ENCODE data around the gene FMN1.

- no peak for TF ChIP-seq CTCF (IDR thresholded peaks at IDR 0.05 in 8 of 11, conservative IDR thresholded peaks at IDR 0.05 in 3 of 11)
- no peak for TF ChIP-seq POLR2AphosphoS5 (IDR thresholded peaks at IDR 0.05)
Observed at GRCh38 chr15:32794973-32795372, 399.5 kb downstream of the FMN1 start.
